B cell (primary cell): Measurements from ENCODE around the gene NTNG1. TPM values are rescaled to one million over a fixed set of nuclear protein-coding genes. Genes with fewer than 3 reads are reported as not detected.
A peak's percentile ranks its signal among the peaks of the same experiment; 100 is the strongest.

Experiments
- ATAC-seq: fragments of 200-7000 bp; cut with Tn5 transposase; one replicate; pipeline ENCODE4 v1.10.0; 2021; ENCODE audit warnings: low read depth, mild to moderate bottlenecking, moderate number of reproducible peaks, moderate library complexity
- CTCF ChIA-PET: fragments of 350-600 bp; sonication (Branson Sonifier 250); formaldehyde crosslinking; loops from one replicate; lab custom pipeline; 2021; ENCODE audit warnings: antibody characterized with exemption, inconsistent platforms; lab: Charles Lee
- POLR2A ChIA-PET: fragments of 350-600 bp; sonication (Branson Sonifier 250); formaldehyde crosslinking; loops from one replicate; lab custom pipeline; 2021; ENCODE audit warnings: antibody characterized with exemption; lab: Charles Lee
- DNase-seq: peaks from one replicate; pipeline ENCODE4 v3.0.0; 2013
- H2AFZ ChIP-seq: 2 replicates; pipeline ENCODE4 v1.6.1; 2012; ENCODE audit warnings: mild to moderate bottlenecking, low read depth, low read length; ENCODE audit not compliant: insufficient read depth, poor library complexity, severe bottlenecking
- H3K27ac ChIP-seq, 2 donors: 1 replicate in 1 of 2; 2 replicates in 1 of 2; pipeline ENCODE4 v1.5.1; 2012 to 2013; ENCODE audit warnings: low read length in 2 of 2, mild to moderate bottlenecking in 2 of 2, moderate library complexity in 1 of 2
- H3K27me3 ChIP-seq, 4 experiments: fragments of 200-600 bp in 1 of 4; sonication (generic) in 1 of 4; replicated peaks in 1 of 4; 1 replicate in 2 of 4; 2 replicates in 2 of 4; pipeline versions ENCODE4 v1.6.1 to v1.7.0; 2013 to 2016; ENCODE audit warnings: low read length in 3 of 4, mild to moderate bottlenecking in 2 of 4, mixed read lengths in 1 of 4, moderate library complexity in 1 of 4; ENCODE audit not compliant: insufficient read depth in 4 of 4, control insufficient read depth in 3 of 4; ENCODE audit errors: control extremely low read depth in 1 of 4
- H3K36me3 ChIP-seq, 2 experiments: replicated peaks in 1 of 2; 1 replicate in 1 of 2; 2 replicates in 1 of 2; pipeline versions ENCODE4 v1.6.1 to v1.7.1; 2013; ENCODE audit warnings: low read length in 1 of 2; ENCODE audit not compliant: insufficient read depth in 2 of 2, control insufficient read depth in 1 of 2; ENCODE audit errors: control extremely low read depth in 1 of 2, extremely low read depth in 1 of 2
- H3K4me1 ChIP-seq, 2 donors: fragments of 200-600 bp in 1 of 2; sonication (generic) in 1 of 2; 1 replicate in 1 of 2; 2 replicates in 1 of 2; pipeline versions ENCODE4 v1.5.1 to v1.6.1; 2013 to 2017; ENCODE audit warnings: low read length in 2 of 2; ENCODE audit not compliant: control insufficient read depth in 2 of 2, insufficient read depth in 2 of 2
- H3K4me2 ChIP-seq: replicated peaks from 2 replicates; pipeline ENCODE3; 2012; ENCODE audit warnings: mild to moderate bottlenecking, low read depth, low read length; ENCODE audit not compliant: poor library complexity, severe bottlenecking
- H3K4me3 ChIP-seq, 5 experiments: fragments of 200-600 bp in 1 of 5; sonication (generic) in 1 of 5; 1 replicate in 3 of 5; 2 replicates in 2 of 5; pipeline versions ENCODE4 v1.5.1 to v1.7.0; 2011 to 2016; ENCODE audit warnings: low read length in 4 of 5, mild to moderate bottlenecking in 4 of 5, low read depth in 2 of 5, control low read depth in 1 of 5, moderate library complexity in 1 of 5; ENCODE audit not compliant: insufficient read depth in 1 of 5; ENCODE audit errors: control extremely low read depth in 1 of 5, extremely low read depth in 1 of 5
- H3K79me2 ChIP-seq: fragments of 200-600 bp; sonication (generic); one replicate; pipeline ENCODE4 v1.6.0; 2016; ENCODE audit warnings: low read length; ENCODE audit not compliant: control insufficient read depth, insufficient read depth
- H3K9ac ChIP-seq: fragments of 200-600 bp; sonication (generic); 2 replicates; pipeline ENCODE4 v1.6.1; 2017; ENCODE audit warnings: mild to moderate bottlenecking, low read length, moderate library complexity
- H3K9me3 ChIP-seq, 3 donors: one replicate each; pipeline versions ENCODE4 v1.6.1 to v1.7.1; 2013; ENCODE audit warnings: low read length in 2 of 3; ENCODE audit not compliant: control insufficient read depth in 2 of 3, insufficient read depth in 1 of 3; ENCODE audit errors: control extremely low read depth in 1 of 3
- H4K20me1 ChIP-seq: 2 replicates; pipeline ENCODE4 v1.6.0; 2012; ENCODE audit warnings: mild to moderate bottlenecking, low read length; ENCODE audit not compliant: insufficient read depth, control insufficient read depth, poor library complexity, severe bottlenecking
- H3K27ac Mint-ChIP-seq: one replicate; pipeline ENCODE4 v1.8.0; 2021; ENCODE audit warnings: mixed read lengths
- H3K27me3 Mint-ChIP-seq: one replicate; pipeline ENCODE4 v1.8.0; 2021; ENCODE audit warnings: mixed read lengths
- H3K4me1 Mint-ChIP-seq: one replicate; pipeline ENCODE4 v1.8.0; 2021; ENCODE audit warnings: mixed read lengths
- H3K4me3 Mint-ChIP-seq: one replicate; pipeline ENCODE4 v1.8.0; 2021; ENCODE audit warnings: mixed read lengths
- H3K9me3 Mint-ChIP-seq: one replicate; pipeline ENCODE4 v1.8.0; 2022; ENCODE audit warnings: mixed read lengths; ENCODE audit not compliant: insufficient read depth
- CTCF ChIP-seq: fragments of 200-600 bp; IDR thresholded peaks from one replicate; pipeline ENCODE4 v1.8.0; 2022; ENCODE audit warnings: antibody characterized with exemption, mild to moderate bottlenecking
- EZH2 ChIP-seq: IDR thresholded peaks from 2 replicates; pipeline ENCODE4 v1.6.1; 2012; ENCODE audit warnings: borderline replicate concordance, low read depth, mild to moderate bottlenecking, moderate library complexity, low read length; ENCODE audit not compliant: insufficient read depth, poor library complexity, severe bottlenecking
- WGBS: methylation state at CpG from one replicate; pipeline ENCODE4 v1.1.5; 2013; ENCODE audit warnings: missing lambda C conversion rate; ENCODE audit not compliant: insufficient coverage; 5-methylcytosine and 5-hydroxymethylcytosine counted together
- intact Hi-C: fragments of 100-400 bp; cut with micrococcal nuclease; formaldehyde crosslinking; loops from one replicate; pipeline ENCODE4 v1.10.0; 2022
- polyA plus RNA-seq: library from polyadenylated mRNA; depleted of rRNA; stranded (reverse); fragments of >200 nt; gene quantifications from 2 replicates; pipeline ENCODE4 v1.2.3, GENCODE V29; 2012
- total RNA-seq, 2 donors: library from RNA; stranded (reverse); fragments of 120-200 nt in 1 of 2; gene quantifications; 1 replicate in 1 of 2; 2 replicates in 1 of 2; pipeline versions ENCODE4 v1.2.3 to v1.2.4, GENCODE V29; 2013 to 2022

NTNG1 gene
- total and polyA plus RNA-seq, 2 donors (not counting 1 experiment from before 2014, with no cell fraction given): 2.8 to 3.7 TPM

- 100% methylated on average over 1 of the region's 1 CpG for WGBS
- ChIA-PET POLR2A (no interaction called here), CTCF (interaction anchor here (1.2 to 2.4 kb wide), 2 partner anchors 9 to 13 kb away, joined by 5 to 15 read pairs; no protein-coding TSS in a partner anchor)
- Histone ChIP-seq H3K9ac (no peak overlapping the region), H2AFZ (no peak overlapping the region), H3K4me3 (no peak overlapping the region), H3K27me3 (no peaks in the 10 kb centered on the region), H3K4me1 (peaks cover 12 to 18% of the 10 kb centered on the region in 2 donors), H3K79me2 (no peaks in the 10 kb centered on the region), H3K4me2 (no peak overlapping the region), H3K27ac (no peak overlapping the region), H3K36me3 (no peaks in the 10 kb centered on the region), H3K9me3 (no peaks in the 10 kb centered on the region), H4K20me1 (no peaks in the 10 kb centered on the region)
- peaks cover 42% of the 10 kb centered on the region for H3K4me1 Mint-ChIP-seq
- H3K4me3 Mint-ChIP-seq: no peak overlapping the region
- H3K27ac Mint-ChIP-seq: no peak overlapping the region
- ATAC-seq (no peak), DNase-seq (no peak)
- no peaks in the 10 kb centered on the region for H3K9me3 Mint-ChIP-seq
- TF ChIP-seq CTCF: no peak
- TF ChIP-seq EZH2: no peak
- no peaks in the 10 kb centered on the region for H3K27me3 Mint-ChIP-seq
- intact Hi-C loops: no loop called here
Observed at GRCh38 chr1:107444302-107444701, 303.5 kb downstream of the NTNG1 start.

GRCh38 chr1:107449326-107449725 lies 308.5 kb downstream of the NTNG1 start:
- no peak for DNase-seq
- no peaks in the 10 kb centered on the region for H3K27me3 Mint-ChIP-seq
- peak overlapping the region in 1 of 5 experiments; percentile 54 for H3K4me3 ChIP-seq
- no peaks in the 10 kb centered on the region for H3K79me2 ChIP-seq
- no peak overlapping the region for H2AFZ ChIP-seq
- no peaks in the 10 kb centered on the region for H3K9me3 Mint-ChIP-seq
- peak overlapping the region in 1 of 2 donors; percentile 91 for H3K27ac ChIP-seq
- peaks cover 54 to 62% of the 10 kb centered on the region in 2 donors for H3K4me1 ChIP-seq
- peak overlapping the region; percentile 20 for H3K9ac ChIP-seq
- no peaks in the 10 kb centered on the region for H3K36me3 ChIP-seq
- TF ChIP-seq CTCF (no peak), EZH2 (no peak)
- H3K27ac Mint-ChIP-seq: peak overlapping the region; percentile 70
- H3K4me1 Mint-ChIP-seq: peaks cover 70% of the 10 kb centered on the region
- ChIA-PET CTCF (interaction anchor here (0.7 to 5.8 kb wide), 4 partner anchors 11 to 172 kb away, joined by 3 to 46 read pairs (median 4); no protein-coding TSS in a partner anchor), POLR2A (interaction anchor here (0.7 kb wide), 1 partner anchor 8 kb away, joined by 5 read pairs; no protein-coding TSS in a partner anchor)
- H3K9me3 ChIP-seq: no peaks in the 10 kb centered on the region
- WGBS: 100% methylated on average over 1 of the region's 3 CpGs
- H3K4me3 Mint-ChIP-seq: no peak overlapping the region
- no peaks in the 10 kb centered on the region for H4K20me1 ChIP-seq
- ATAC-seq: no peak
- H3K27me3 ChIP-seq: no peaks in the 10 kb centered on the region
- peak overlapping the region; percentile 66 for H3K4me2 ChIP-seq
- intact Hi-C loops: loop anchor here (1.0 to 2.0 kb wide), 2 partner anchors 10 to 201 kb away; no protein-coding TSS in a partner anchor
